Measurements from ENCODE around the gene RAP1A. TPM values are rescaled to one million over a fixed set of nuclear protein-coding genes. Genes with fewer than 3 reads are reported as not detected.
A peak's percentile ranks its signal among the peaks of the same experiment; 100 is the strongest.
"Not testable (repeated sequence)": the region's sequence is repeated elsewhere in the genome, so short reads cannot be mapped to it uniquely, and the experiment has no call there.

The RAP1A gene
- total RNA-seq, 1 experiment from 2014 or later = 19.0 TPM

GRCh38 chr1:111739925-111740765 lies 120.6 kb downstream of the RAP1A start:
- Histone ChIP-seq H3K79me2 (ENCODE audit: low read length) (no peaks in the 10 kb centered on the region), H3K4me3 (ENCODE audit: low read length) (peak overlapping the region; percentile 64), H3K36me3 (ENCODE audit: low read depth, low read length) (no peaks in the 10 kb centered on the region), H3K27ac (ENCODE audit: low read length) (no peak overlapping the region), H3K9me2 (replicated peaks; ENCODE audit: low read length) (no peaks in the 10 kb centered on the region), H3K27me3 (ENCODE audit: low read length) (no peaks in the 10 kb centered on the region), H3K4me2 (ENCODE audit: low read length) (peak overlapping the region; percentile 92), H4K20me1 (ENCODE audit: low read length) (no peaks in the 10 kb centered on the region), H3K9me3 (ENCODE audit: low read length) (no peaks in the 10 kb centered on the region), H3K4me1 (ENCODE audit: insufficient read depth, low read length) (peaks cover 20% of the 10 kb centered on the region; the same call in 1 of the 2 replicates), H3F3A (ENCODE audit: low read length, unreplicated experiment) (no peaks in the 10 kb centered on the region), H2AFZ (ENCODE audit: low read length) (peak overlapping the region; percentile 94), H3K9ac (ENCODE audit: low read length) (no peak overlapping the region)
- DNase-seq (peak; percentile 69), ATAC-seq (peak; percentile 45)
- CTCF ChIA-PET = interaction anchor here (0.6 kb wide), 1 partner anchor 30 kb away, joined by 3 read pairs; no protein-coding TSS in a partner anchor
- BruUV-seq (replicated peaks) = no TSS peak
- intact Hi-C loops (cut with micrococcal nuclease) = loop anchor here (2.0 kb wide), 1 partner anchor 25 kb away; no protein-coding TSS in a partner anchor
- POLR2A ChIA-PET (ENCODE audit: unreplicated experiment) = no interaction called here
- TF ChIP-seq EZH2phosphoT487 (IDR thresholded peaks at IDR 0.05; ENCODE audit: borderline replicate concordance, low read length) = no peak
- no peak for TF ChIP-seq EZH2 (IDR thresholded peaks at IDR 0.05; ENCODE audit: low read length, unreplicated experiment)
- TF ChIP-seq, protein P1, sequence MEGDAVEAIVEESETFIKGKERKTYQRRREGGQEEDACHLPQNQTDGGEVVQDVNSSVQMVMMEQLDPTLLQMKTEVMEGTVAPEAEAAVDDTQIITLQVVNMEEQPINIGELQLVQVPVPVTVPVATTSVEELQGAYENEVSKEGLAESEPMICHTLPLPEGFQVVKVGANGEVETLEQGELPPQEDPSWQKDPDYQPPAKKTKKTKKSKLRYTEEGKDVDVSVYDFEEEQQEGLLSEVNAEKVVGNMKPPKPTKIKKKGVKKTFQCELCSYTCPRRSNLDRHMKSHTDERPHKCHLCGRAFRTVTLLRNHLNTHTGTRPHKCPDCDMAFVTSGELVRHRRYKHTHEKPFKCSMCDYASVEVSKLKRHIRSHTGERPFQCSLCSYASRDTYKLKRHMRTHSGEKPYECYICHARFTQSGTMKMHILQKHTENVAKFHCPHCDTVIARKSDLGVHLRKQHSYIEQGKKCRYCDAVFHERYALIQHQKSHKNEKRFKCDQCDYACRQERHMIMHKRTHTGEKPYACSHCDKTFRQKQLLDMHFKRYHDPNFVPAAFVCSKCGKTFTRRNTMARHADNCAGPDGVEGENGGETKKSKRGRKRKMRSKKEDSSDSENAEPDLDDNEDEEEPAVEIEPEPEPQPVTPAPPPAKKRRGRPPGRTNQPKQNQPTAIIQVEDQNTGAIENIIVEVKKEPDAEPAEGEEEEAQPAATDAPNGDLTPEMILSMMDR (conservative IDR thresholded peaks at IDR 0.05; ENCODE audit: low read depth, low read length) = no peak

DNA sequence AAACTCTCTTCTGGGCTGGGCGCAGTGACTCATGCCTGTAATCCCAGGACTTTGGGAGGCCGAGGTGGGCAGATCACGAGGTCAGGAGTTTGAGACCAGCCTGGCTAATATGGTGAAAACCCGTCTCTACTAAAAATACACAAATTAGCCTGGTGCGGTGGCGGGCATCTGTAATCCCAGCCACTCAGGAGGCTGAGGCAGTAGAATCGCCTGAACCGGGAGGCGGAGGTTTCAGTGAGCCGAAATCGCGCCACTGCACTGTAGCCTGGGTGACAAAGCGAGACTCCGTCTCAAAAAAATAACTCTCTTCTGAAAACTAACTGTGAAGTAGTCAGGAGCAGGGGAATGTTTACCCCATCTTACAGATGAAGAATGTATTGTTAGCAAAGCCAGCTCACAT lies 122.7 kb downstream of the RAP1A start:
- CTCF ChIA-PET; H4K20me1 ChIP-seq (ENCODE audit: low read length); H3K9me3 ChIP-seq (ENCODE audit: low read length); H2AFZ ChIP-seq (ENCODE audit: low read length); POLR2A ChIA-PET (ENCODE audit: unreplicated experiment); H3K36me3 ChIP-seq (ENCODE audit: low read depth, low read length); H3K9me2 ChIP-seq (replicated peaks; ENCODE audit: low read length); BruUV-seq (replicated peaks); H3F3A ChIP-seq (ENCODE audit: low read length, unreplicated experiment); H3K4me3 ChIP-seq (ENCODE audit: low read length); H3K79me2 ChIP-seq (ENCODE audit: low read length); DNase-seq; H3K27ac ChIP-seq (ENCODE audit: low read length); H3K27me3 ChIP-seq (ENCODE audit: low read length); ATAC-seq; H3K4me2 ChIP-seq (ENCODE audit: low read length); H3K9ac ChIP-seq (ENCODE audit: low read length); intact Hi-C loops (cut with micrococcal nuclease): not testable (repeated sequence)
- H3K4me1 ChIP-seq (ENCODE audit: insufficient read depth, low read length) = peaks cover 20% of the 10 kb centered on the region; the same call in 1 of the 2 replicates

DNA sequence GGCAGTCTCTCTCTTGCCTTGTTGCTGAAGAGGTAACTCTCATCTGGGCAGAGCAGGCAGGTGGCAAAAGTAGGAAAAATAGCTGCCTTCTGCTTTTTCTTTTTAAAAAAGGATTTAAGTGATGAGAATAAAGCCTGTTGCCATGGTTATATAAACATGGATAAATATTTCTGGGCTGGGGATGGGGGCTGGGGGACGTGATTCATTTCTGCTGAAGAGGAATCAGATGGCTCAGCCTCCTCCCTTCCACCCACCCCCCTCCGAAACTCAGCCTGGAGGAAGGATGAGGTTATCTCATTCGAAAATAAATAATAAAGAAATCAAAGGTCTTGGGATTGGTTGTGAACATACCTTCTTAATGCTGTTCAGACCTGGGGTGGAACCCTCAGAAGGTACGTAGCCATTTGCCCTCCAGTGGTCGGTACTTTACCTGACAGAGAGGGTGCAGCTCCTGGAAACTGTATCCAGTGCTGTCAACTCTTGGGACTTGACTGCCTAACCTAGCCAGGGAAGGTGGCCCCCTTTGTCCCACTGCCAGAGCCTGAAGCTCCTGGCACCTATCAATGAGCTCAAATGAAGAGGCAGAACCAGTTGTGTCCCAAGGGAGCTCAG lies 123.5 kb downstream of the RAP1A start:
- ATAC-seq (no peak), DNase-seq (no peak)
- TF ChIP-seq, protein P1 (conservative IDR thresholded peaks at IDR 0.05; ENCODE audit: low read depth, low read length) = no peak
- TF ChIP-seq EZH2 (IDR thresholded peaks at IDR 0.05; ENCODE audit: low read length, unreplicated experiment) (no peak), EZH2phosphoT487 (IDR thresholded peaks at IDR 0.05; ENCODE audit: borderline replicate concordance, low read length) (no peak)
- POLR2A ChIA-PET (ENCODE audit: unreplicated experiment) = no interaction called here
- H3K36me3 ChIP-seq (ENCODE audit: low read depth, low read length) = no peaks in the 10 kb centered on the region
- H2AFZ ChIP-seq (ENCODE audit: low read length) = no peak overlapping the region
- H3K27me3 ChIP-seq (ENCODE audit: low read length) = no peaks in the 10 kb centered on the region
- no peak overlapping the region for H3K27ac ChIP-seq (ENCODE audit: low read length)
- no peaks in the 10 kb centered on the region for H4K20me1 ChIP-seq (ENCODE audit: low read length)
- CTCF ChIA-PET = interaction anchor here (0.5 to 0.8 kb wide), 2 partner anchors 28 to 71 kb away, joined by 4 to 5 read pairs; no protein-coding TSS in a partner anchor
- H3K9me3 ChIP-seq (ENCODE audit: low read length) = no peaks in the 10 kb centered on the region
- H3K4me2 ChIP-seq (ENCODE audit: low read length) = no peak overlapping the region
- H3K9me2 ChIP-seq (replicated peaks; ENCODE audit: low read length) = no peaks in the 10 kb centered on the region
- H3K4me1 ChIP-seq (ENCODE audit: insufficient read depth, low read length) = peaks cover 17% of the 10 kb centered on the region; the same call in 1 of the 2 replicates
- no peak overlapping the region for H3K4me3 ChIP-seq (ENCODE audit: low read length)
- no peak overlapping the region for H3K9ac ChIP-seq (ENCODE audit: low read length)
- H3F3A ChIP-seq (ENCODE audit: low read length, unreplicated experiment) = no peaks in the 10 kb centered on the region
- BruUV-seq (replicated peaks) = no TSS peak
- H3K79me2 ChIP-seq (ENCODE audit: low read length) = no peaks in the 10 kb centered on the region
- intact Hi-C loops (cut with micrococcal nuclease) = no loop called here

Data from PC-3 (cell line).